ENCODE results near the gene KRT12.
A peak's percentile ranks its signal among the peaks of the same experiment; 100 is the strongest.

Gene KRT12

DNA sequence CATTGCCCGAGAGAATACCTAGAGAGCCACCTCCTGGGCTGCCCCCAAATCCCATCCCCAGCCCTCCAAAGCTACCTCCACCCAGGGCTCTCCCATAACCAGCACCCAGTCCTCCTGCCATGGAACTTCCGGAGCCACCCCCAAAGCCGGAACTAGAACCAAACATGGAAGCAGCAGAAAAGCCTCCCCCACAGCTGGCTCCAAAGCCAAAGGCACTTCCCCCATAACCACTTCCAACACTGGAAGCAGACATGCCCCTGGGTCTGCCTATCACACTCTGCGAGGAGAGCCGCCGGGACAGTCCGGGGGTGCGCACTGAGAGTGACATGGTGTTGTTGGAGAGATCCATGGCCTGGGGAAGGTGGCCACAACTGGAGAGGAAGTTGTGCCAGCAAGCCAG is at the start of gene KRT12:
TSS of gene KRT12 (minus strand) at position 386 of the 400 bp plus-strand sequence. CDS start at position 349, 37 bp downstream.
- DNase-seq (ENCODE audit: extremely low read depth in 1 of 2, low read depth in 1 of 2) = no peak

DNA sequence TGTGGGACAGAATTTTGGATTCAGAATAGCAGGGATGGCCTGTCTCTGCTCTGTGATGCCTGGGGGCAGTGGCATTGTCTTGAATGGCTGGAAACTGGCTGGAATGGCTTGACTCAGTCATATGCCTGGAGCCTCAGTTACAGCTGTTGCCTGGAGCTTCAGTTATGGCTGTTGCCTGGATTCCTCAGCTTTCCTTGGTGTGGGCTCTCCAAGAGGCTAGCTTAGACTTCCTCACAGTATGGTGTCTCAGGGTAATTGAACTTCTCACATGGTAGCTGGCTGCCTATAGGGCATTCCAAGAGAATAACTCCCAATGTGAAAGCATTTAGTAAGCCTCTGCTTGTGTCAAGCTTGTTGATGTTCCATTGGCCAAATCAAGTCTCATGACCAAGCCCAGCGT is 49.3 kb upstream of the KRT12 start:
- DNase-seq (ENCODE audit: extremely low read depth in 1 of 2, low read depth in 1 of 2) = no peak

DNA sequence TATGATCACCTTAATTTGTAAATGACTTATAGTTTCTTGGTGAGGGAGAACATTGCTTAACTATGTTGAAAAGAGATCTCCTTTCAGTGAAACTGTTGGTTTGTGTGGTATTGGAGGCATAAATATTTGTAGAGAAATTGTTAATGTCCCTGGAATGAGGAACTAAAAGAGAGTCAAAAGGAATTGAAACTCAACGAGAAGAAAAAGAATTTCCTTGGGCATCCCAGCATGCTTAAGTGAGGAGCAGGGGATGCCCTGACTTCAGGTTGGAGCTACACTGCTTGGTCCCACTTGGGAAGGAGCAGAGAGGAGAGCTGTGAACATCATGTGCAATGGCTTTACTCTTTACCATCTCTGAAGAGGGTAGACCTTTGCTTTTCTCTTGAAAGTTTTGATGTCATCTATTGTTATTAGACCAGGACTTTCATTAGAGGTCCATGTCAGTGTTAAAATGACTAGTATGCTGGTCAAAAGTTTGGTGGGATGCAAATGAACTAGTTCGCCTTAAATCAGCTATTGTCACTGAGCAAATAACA is 48.8 kb upstream of the KRT12 start:
- no peak for DNase-seq (ENCODE audit: extremely low read depth in 1 of 2, low read depth in 1 of 2)

DNA sequence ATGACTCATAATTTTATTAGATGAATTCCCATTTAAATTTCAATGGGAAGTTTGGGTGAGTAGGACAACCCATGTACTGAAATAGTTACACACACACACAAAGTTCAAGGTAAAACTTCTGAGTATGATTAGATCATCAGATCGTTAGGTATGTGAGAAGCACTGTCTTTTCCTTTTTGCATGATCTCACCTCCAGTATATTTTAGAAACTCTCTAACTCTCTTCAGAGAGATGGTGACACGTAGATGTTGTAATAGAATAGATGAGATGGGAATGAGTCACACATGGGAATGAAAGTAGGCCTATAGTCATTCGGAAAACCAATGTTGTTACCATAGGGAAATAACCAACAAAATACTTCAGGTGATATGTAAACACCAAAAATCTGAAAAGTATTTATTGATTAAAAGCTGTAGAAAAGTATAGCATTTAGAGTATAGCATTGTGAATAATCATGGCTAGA is 48.2 kb upstream of the KRT12 start:
- no peak for DNase-seq (ENCODE audit: extremely low read depth in 1 of 2, low read depth in 1 of 2)

DNA sequence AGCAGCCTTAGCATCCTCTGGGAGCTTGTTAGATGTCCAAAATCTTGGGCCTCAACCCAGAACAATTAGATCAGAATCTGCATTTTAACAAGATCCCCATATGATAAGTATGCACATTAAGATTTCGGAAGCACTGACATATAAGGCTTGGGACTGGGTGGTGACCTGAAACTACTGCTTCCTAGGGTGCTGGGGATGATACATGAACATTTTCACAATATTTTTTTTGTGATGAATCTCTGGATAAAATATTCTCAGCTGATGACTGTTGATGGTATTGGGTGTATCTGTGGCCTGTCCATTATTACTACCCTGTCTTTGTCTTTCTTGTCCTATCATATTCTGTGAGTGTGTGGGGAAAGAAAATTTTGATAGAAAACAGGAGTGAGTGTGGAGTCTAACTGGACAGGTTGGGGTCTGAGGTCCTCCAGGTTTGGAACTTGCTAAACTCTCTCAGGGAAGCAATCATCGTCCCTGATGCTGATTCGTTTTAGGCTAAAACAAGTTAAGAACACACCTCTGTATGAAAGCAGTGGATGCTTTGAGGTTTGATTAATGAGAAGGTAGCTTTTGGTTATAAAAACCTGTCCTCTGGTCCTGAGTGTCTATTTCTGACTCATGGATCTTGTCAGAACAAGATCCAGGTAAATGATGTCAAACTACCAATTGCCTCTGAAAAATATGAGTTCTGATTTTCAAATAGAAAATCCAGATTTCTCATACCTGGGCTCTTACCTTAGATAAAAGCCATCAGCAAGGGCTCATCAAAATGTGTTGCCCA is 47.2 kb upstream of the KRT12 start:
- no peak for DNase-seq (ENCODE audit: extremely low read depth in 1 of 2, low read depth in 1 of 2)

DNA sequence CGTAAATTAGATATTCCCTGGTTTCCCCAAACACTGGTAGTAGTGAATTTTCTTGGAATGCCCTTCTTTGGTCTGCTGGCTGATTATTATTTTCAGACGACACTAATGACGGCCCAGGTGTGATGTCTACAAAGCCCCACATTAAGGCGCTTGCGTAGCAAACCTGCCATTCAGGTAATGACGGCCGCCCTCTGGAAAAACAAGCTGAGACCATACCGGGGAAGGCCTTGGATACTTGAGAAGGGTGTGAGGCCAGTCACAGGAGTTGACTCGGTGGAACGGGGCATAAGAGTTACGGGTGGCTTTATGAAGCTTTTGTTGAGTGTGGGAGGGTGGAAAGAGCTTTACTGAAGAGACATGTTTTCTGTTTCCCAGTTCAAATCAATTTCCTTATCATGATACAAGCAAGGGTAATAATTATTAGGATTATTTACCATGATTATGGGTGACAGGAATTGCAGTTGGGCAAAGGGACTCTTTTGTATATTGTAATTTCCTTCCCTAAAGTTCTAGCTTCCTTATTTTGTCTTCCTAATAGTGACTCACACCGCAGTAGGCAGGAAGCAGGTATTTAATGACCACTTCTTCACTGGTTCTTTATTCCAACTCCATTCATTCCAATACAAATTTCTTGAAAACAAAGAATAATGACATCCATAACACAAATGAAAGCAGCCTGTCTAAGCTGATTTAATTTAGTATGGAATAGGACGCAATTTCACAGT is 45.6 kb upstream of the KRT12 start:
- no peak for DNase-seq (ENCODE audit: extremely low read depth in 1 of 2, low read depth in 1 of 2)

DNA sequence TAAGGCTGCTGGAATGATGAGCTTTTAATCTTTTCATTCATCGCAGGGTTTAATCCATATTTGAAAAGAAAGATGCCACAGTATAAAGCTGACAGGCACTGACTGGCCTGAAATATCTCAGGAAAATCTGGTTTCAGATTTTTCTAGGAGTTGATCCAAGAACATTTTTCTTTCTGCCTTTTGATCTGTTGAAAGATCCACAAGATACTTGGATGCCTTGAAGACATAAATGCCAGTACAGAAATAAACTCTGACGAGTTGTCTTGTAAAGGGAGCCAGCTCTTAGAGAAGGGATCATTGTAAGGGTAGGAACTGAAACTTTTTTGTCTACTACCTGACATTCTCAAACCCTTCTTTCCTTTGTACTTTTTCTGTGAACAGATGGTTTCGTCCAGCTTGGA is 43.4 kb upstream of the KRT12 start:
- DNase-seq (ENCODE audit: extremely low read depth in 1 of 2, low read depth in 1 of 2) = no peak

DNA sequence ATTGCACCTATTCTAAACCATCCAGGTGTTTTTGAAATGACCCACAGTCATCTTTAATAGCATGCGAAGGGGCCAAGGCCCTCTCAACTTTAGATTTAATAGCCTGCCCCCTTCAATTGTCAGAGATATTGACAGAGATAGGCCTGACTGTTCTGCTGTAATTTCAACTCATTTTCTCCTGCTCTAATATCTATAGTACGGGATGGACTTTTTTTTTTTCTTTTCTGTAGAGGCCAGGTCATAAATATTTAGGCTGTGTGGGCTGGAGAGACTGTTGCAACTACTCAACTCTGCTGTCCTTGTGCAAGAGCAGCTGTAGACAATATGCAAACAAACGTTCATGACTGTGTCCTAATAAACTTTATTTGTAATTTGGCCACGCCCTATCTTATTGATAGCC is 42.7 kb upstream of the KRT12 start:
- DNase-seq (ENCODE audit: extremely low read depth in 1 of 2, low read depth in 1 of 2) = no peak

DNA sequence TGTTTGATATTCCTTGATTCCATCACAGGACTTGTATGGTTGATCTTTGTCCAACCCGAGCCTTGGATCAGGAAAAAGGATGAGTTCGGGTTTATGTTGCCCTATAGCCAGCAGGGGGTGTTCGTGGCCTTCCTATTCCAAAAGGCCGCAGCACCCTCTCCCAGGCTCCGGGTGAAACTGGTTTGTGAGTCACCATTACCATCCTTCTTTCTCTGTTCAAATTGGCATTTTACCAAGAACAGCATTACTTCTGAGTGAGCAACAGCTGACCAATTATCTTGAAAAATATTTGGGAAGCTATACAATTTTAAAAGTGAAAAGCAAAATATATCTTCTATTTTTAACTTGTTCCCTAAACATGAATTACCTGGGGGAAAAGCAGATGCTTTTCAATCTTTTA is 42.3 kb upstream of the KRT12 start:
- DNase-seq (ENCODE audit: extremely low read depth in 1 of 2, low read depth in 1 of 2) = peak; percentile 31 to 53

DNA sequence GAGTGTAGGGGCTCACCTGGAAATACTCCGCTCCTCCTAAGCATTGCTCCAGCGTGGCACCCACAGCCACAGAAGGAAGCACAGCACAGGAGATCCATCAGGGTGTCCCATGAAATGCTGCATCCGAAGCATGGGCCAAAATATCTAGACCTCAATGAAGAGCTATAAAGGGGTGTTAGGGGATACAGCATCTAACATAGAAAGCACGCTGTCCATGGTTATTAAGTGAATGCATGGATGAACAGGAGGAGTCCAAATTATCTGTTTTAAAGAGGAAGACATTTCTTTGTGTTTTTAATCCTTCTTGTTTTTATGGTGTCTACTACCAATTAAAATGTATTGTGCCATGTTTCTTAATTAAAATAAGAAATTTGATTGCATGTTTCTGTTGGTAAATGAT is 39.6 kb upstream of the KRT12 start:
- no peak for DNase-seq (ENCODE audit: extremely low read depth in 1 of 2, low read depth in 1 of 2)

DNA sequence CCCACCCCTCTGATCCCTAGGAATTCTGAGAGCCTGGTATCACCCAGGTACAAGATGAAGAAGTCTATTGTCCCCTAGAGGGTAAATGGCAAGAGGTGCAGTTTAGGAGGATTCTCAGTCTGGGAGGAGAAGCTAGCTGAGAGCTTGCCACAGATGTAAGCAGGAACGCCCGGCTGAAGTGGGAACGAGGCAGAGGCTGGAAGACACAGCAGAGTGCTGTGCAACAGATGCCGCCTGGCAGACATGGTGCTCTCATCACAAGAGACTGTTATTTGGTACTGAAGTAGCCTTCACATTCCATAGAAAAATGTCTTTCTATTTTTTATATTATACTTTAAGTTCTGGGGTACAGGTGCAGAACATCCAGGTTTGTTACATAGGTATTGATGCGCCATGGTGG is 38.3 kb upstream of the KRT12 start:
- DNase-seq (ENCODE audit: extremely low read depth in 1 of 2, low read depth in 1 of 2) = no peak

DNA sequence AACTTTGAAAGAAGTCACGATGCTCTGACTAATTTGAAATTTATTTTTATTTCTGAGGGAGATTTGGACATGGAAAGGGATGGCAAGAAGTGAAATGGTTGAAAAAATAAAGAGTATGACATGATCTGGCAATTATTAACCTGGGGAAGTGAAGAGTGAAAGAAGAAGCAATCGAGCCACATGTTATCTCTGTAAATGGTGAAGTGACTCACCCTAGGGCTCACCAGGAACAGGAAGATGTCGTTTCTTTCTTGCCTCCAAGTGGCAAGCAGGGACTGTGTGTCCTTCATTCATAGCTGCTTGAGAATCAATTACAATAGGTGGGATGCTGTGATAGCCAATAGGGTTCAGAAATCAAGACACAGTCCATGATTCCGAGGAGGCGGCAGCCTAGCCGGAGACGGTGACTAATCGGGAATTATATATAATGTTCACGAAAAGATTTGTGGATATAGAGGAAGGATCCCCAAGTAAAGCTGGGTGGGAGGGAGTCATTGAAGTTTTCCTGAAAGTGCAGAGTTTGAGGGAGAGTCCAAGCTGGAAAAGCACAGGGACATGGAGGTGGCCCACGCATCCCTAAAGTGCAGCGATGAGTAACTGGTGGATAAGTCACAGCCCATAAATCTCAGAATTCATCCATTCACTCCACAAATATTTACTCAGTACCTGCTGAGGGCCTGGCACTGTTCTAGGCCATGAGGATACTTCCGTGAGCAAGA is 36.3 kb upstream of the KRT12 start:
- no peak for DNase-seq (ENCODE audit: extremely low read depth in 1 of 2, low read depth in 1 of 2)

DNA sequence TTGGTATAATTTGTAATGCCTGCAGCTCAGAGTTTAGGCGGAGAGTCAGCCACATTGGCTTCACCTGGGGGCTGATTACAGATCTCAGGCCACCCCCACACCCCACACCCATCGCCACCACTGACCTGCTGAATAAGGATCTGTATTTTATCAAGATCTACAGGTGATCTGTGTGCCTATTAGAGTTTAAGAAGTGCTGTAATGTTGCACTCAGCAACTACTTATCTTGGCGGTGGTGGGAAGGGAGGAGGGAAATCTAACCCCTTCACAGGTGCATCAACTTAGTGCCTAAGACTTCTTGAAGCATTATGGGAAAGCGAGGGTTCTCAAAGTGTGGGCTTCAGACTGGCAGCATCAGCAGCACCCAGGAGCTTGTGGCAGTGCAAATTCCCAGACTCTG is 35.5 kb upstream of the KRT12 start:
- DNase-seq (ENCODE audit: extremely low read depth in 1 of 2, low read depth in 1 of 2) = no peak

DNA sequence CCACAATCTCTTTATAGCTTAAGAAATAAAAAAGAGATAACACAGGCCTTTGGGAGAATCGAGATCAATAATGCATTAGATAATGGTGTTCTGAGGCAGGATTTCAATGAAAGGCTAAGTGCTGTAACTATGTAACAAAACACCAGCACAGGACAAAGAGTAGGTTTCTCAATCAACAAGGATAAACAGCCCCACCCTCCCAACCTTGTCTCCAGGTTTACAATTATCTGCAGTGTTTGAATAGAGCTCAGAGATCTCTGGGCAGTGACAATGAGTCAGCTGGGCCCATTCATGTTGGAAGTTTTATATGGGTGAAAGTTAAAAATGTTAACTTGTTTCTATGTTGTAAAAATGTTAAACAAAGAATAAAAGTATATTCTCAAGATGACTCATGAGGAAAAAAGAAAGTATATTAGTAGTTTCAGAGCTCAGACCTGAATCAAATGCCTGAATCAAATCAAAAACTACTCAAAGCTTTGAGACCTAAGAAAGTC is 35.0 kb upstream of the KRT12 start:
- DNase-seq (ENCODE audit: extremely low read depth in 1 of 2, low read depth in 1 of 2) = no peak

DNA sequence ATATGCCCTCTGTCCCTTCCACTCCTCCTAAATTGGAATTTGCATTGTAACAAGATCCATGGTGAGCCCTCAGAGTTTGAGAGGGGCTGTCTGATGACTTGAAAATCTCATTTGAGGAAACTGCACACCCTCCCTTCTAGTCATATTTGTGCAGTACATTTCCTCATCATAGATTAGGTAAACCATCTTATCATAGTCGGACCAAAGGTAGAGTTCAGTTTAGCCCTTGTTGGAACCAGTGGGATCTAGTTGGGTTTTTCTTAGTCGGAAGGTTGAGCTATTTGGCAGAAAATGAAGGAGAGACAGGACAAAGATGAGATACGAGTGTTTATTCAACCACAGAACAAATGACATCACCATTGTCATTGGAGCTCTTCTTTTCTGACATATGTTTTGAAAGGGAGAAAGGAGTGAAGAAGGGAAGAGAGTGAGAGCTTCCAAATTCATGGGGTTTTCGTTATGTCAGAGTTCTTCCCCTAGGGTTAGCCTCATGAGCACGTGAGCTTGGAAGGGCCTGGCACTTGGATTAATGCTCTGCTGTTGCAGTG is 33.9 kb upstream of the KRT12 start:
- no peak for DNase-seq (ENCODE audit: extremely low read depth in 1 of 2, low read depth in 1 of 2)

DNA sequence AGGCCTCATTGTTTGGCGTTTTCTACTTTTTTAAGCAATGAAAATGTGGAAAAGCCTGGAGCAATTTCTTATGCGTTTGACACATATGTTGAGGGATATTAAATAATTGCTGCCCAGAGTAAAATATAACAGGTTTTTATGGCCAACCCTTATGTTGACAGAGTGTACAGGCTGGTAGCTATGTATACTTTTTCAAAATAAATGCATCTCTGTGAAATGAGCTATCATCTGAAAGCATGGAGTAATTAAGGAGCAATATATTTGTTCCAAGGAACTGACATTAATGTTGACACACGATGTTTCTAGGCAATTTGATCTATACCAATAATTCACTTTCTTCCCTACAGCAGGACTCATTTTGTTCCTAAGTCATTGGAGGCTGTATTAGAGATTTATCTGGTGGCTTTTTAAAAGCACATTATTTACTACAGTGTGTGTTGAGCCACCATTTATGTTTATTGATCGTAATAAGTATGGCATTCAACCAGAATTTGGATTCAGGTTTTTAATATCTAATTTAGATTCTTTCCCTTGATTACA is 30.0 kb upstream of the KRT12 start:
- DNase-seq (ENCODE audit: extremely low read depth in 1 of 2, low read depth in 1 of 2) = no peak

DNA sequence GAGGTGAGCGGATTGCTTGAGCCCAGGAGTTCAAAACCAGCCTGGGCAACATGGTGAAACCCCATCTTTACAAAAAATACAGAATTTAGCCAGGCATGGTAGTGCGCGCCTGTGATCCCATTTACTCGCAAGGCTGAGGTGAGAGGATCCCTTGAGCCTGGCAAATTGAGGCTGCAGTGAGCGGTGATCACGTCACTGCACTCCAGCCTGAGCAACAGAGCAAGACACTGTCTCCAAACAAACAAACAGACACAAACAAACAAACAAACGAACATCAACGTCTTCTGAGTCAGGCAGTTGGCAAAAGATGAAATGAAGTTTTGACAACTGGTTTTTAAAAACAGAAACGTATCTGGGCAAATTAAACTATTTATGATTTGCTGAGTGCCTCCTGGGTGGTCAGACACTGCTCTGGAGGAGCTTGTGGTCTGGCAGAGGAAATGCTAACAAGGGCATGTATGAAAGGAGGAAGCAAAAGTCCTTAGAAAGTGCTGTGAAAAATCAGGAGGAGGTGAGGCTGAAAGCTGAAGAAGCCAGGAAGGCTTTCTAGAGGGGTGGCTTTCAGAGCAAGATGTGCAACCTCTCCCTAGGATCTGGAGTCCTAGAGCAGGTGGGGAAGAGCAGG is 28.2 kb upstream of the KRT12 start:
- DNase-seq (ENCODE audit: extremely low read depth in 1 of 2, low read depth in 1 of 2) = no peak

DNA sequence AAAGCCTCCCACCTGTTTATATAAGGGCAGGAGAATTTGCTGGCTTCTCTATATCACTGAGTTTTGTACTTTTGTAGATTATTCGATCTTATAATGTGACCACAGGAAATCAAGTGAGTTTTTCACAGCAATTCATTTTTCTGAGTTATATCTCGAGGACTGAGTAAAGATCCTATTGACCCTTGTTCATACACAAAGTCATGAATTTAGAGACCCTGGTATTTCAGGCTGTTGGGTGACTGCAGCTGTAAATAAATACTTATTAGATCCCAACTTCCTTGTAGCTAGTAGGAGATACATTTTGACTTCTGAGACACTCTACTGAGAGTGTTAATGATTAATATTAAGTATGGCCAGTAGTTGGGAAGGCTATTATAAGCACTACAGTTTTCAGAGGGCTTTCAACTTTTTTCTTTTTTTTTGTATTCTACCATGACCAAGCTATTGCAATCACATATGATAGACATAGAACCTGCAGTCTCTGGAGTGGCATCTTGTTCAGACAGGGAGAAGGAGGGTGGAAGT is 21.2 kb upstream of the KRT12 start:
- no peak for DNase-seq (ENCODE audit: extremely low read depth in 1 of 2, low read depth in 1 of 2)

DNA sequence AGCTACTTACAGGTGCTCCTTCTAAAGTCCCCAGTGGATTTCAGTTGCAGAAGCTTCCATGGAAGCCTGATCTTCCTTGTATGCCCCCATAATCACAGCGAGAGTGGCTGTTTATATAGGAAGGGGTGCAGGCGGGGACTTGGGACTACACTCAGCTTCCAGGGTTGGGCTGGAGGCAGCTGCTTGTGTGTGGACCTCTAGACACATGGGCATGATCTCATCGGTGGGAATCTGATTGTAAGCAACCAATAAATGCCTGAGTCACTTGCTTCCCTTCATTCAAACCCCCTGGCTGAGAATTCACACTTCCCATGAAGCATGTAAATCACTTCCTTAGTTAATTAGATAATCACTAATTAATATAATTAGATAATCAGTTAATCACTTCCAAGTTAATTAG is 19.1 kb upstream of the KRT12 start:
- no peak for DNase-seq (ENCODE audit: extremely low read depth in 1 of 2, low read depth in 1 of 2)

All from stimulated activated CD8-positive, alpha-beta memory T cell treated with anti-CD3 and anti-CD28 coated beads, Interleukin-7, amount 100 ng/mL, for 48 hours (primary cell).